ENCODE results near the gene ZBTB32. TPM values are rescaled to one million over a fixed set of nuclear protein-coding genes. Genes with fewer than 3 reads are reported as not detected.
A peak's percentile ranks its signal among the peaks of the same experiment; 100 is the strongest.

ZBTB32 gene
- total RNA-seq, 1 experiment from 2014 or later = 0.13 TPM

DNA sequence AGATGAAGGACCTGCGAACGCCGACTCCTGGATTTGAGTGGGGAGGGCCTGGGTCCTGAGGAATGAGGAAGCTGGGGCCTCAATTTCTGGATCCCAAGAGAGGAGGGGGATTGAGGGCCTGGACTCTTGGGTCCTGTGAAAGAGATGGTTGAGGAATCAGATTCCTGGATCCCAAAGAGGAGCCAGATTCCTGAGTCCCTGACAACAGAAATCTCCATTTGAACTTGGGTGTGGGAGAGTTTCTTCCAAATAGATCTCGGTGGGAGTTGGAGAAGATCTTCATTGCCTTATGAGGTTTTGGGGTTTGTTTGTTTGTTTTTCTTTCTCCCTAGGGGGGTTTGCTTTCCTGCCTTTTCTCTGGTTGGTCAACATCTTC lies 41.7 kb downstream of the ZBTB32 start:
- TF ChIP-seq, protein P1, sequence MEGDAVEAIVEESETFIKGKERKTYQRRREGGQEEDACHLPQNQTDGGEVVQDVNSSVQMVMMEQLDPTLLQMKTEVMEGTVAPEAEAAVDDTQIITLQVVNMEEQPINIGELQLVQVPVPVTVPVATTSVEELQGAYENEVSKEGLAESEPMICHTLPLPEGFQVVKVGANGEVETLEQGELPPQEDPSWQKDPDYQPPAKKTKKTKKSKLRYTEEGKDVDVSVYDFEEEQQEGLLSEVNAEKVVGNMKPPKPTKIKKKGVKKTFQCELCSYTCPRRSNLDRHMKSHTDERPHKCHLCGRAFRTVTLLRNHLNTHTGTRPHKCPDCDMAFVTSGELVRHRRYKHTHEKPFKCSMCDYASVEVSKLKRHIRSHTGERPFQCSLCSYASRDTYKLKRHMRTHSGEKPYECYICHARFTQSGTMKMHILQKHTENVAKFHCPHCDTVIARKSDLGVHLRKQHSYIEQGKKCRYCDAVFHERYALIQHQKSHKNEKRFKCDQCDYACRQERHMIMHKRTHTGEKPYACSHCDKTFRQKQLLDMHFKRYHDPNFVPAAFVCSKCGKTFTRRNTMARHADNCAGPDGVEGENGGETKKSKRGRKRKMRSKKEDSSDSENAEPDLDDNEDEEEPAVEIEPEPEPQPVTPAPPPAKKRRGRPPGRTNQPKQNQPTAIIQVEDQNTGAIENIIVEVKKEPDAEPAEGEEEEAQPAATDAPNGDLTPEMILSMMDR (conservative IDR thresholded peaks at IDR 0.05) = no peak
- Histone ChIP-seq H3T11ph (ENCODE audit: low read length) (no peak overlapping the region), H2AK5ac (ENCODE audit: insufficient read length, low read length) (no peak overlapping the region), H2BK5ac (ENCODE audit: insufficient read length, low read length) (no peak overlapping the region), H2AFZ (ENCODE audit: low read length) (no peak overlapping the region), H3K14ac (ENCODE audit: insufficient read depth, low read length) (no peak overlapping the region), H2BK15ac (ENCODE audit: low read depth, low read length) (no peak overlapping the region), H3K27me3 (ENCODE audit: insufficient read depth, low read length) (no peaks in the 10 kb centered on the region), H3K27ac (ENCODE audit: insufficient read length, low read depth, low read length) (no peak overlapping the region), H4K5ac (ENCODE audit: insufficient read length, low read depth, low read length) (no peak overlapping the region), H3K18ac (ENCODE audit: insufficient read length, low read depth, low read length) (no peak overlapping the region), H3K4ac (ENCODE audit: low read depth, low read length) (no peak overlapping the region), H2BK20ac (ENCODE audit: low read depth, low read length, poor library complexity, severe bottlenecking) (no peak overlapping the region), H3K79me2 (ENCODE audit: insufficient read depth, low read length) (no peaks in the 10 kb centered on the region), H2BK12ac (ENCODE audit: insufficient read length, low read depth, low read length) (no peak overlapping the region), H3K4me1 (ENCODE audit: insufficient read depth, low read length) (peaks cover 4% of the 10 kb centered on the region; the same call in 1 of the 2 replicates), H3K23ac (ENCODE audit: insufficient read length, low read depth, low read length) (no peak overlapping the region), H3K4me2 (ENCODE audit: insufficient read depth, insufficient read length, low read length) (peak overlapping the region; percentile 95), H3K23me2 (ENCODE audit: insufficient read length, low read depth, low read length, poor library complexity, severe bottlenecking) (peaks cover 16% of the 10 kb centered on the region), H3K9me3 (ENCODE audit: control insufficient read depth, low read depth, low read length) (no peaks in the 10 kb centered on the region), H3K9ac (ENCODE audit: extremely low read depth, insufficient read length, low read length) (peak overlapping the region; percentile 71), H4K8ac (replicated peaks; ENCODE audit: insufficient read length, low read depth, low read length) (no peak overlapping the region), H3K79me1 (ENCODE audit: insufficient read depth, low read depth, low read length, poor library complexity, severe bottlenecking) (peaks cover 3% of the 10 kb centered on the region), H4K20me1 (ENCODE audit: control insufficient read depth, insufficient read depth, insufficient read length) (no peaks in the 10 kb centered on the region), H4K91ac (ENCODE audit: insufficient read length, low read depth, low read length) (no peak overlapping the region), H2BK120ac (ENCODE audit: low read depth, low read length, poor library complexity, severe bottlenecking) (no peak overlapping the region), H3K56ac (ENCODE audit: insufficient read length, low read depth, low read length) (no peak overlapping the region)
- H3K36me3 Mint-ChIP-seq (ENCODE audit: insufficient read depth in 1 of 3, low read depth in 3 of 3) = peaks cover 3 to 17% (median 5%) of the 10 kb centered on the region in 3 experiments; a peak in 4 of 7 replicates
- WGBS (ENCODE audit: extremely low coverage, insufficient read length, low lambda C conversion rate) = no CpG with 5 or more reads among the region's 4 CpGs
- DNase-seq = no peak
- no peaks in the 10 kb centered on the region for H3K9me3 Mint-ChIP-seq
- H3K4me1 Mint-ChIP-seq = peaks cover 20 to 38% of the 10 kb centered on the region in 2 experiments
- no peaks in the 10 kb centered on the region for H3K27me3 Mint-ChIP-seq (ENCODE audit: low read depth)
- peak overlapping the region; percentile 100; a peak in 6 of 7 replicates for H3K27ac Mint-ChIP-seq
- peak overlapping the region; percentile 96 for H3K4me3 Mint-ChIP-seq

Measured in H9 (cell line).